Fibroblast of mammary gland (primary cell): ENCODE data around the gene BTRC.

Source experiments
- DNase-seq: peaks from one replicate; pipeline ENCODE4 v3.0.0-alpha.2; 2010; ENCODE audit warnings: low read depth
- H3K4me3 ChIP-seq: 2 replicates; pipeline ENCODE4 v1.5.1; 2011; ENCODE audit warnings: low read depth, mild to moderate bottlenecking, low read length, moderate library complexity; ENCODE audit not compliant: control insufficient read depth
- CTCF ChIP-seq: conservative IDR thresholded peaks from 2 replicates; pipeline ENCODE4 v1.5.1; 2011; ENCODE audit warnings: low read depth, low read length, inconsistent platforms; ENCODE audit not compliant: control insufficient read depth, insufficient read depth

BTRC gene

GRCh38 chr10:101569323-101569621 is 215.3 kb downstream of the BTRC start:
- DNase-seq: no peak
- no peak overlapping the region for H3K4me3 ChIP-seq
- no peak for TF ChIP-seq CTCF

GRCh38 chr10:101569622-101570427 is 215.9 kb downstream of the BTRC start:
- peak; percentile 53 for DNase-seq
- TF ChIP-seq CTCF: peak; percentile 41
- H3K4me3 ChIP-seq: peak overlapping the region; percentile 62

- no peak for TF ChIP-seq CTCF
- DNase-seq: no peak
- peak overlapping the region; percentile 62 for H3K4me3 ChIP-seq
Observed at GRCh38 chr10:101570428-101571270, 216.7 kb downstream of the BTRC start.

GRCh38 chr10:101571271-101571925 is 217.4 kb downstream of the BTRC start:
- DNase-seq: no peak
- TF ChIP-seq CTCF: no peak
- no peak overlapping the region for H3K4me3 ChIP-seq

- no peak for DNase-seq
- TF ChIP-seq CTCF: no peak
- no peak overlapping the region for H3K4me3 ChIP-seq
Observed at GRCh38 chr10:101572126-101572525, 218.2 kb downstream of the BTRC start.

GRCh38 chr10:101572785-101573184 is 218.8 kb downstream of the BTRC start:
- no peak overlapping the region for H3K4me3 ChIP-seq
- DNase-seq: no peak
- no peak for TF ChIP-seq CTCF
